A673 (cell line): Measurements from ENCODE around the gene SDF4. TPM values are rescaled to one million over a fixed set of nuclear protein-coding genes. Genes with fewer than 3 reads are reported as not detected.

Source experiments
- BruUV-seq: library from RNA; stranded (reverse); fragments of 400-500 nt; replicated peaks from 2 replicates; lab custom pipeline; 2021; lab: Mats Ljungman, UMichigan
- CTCF ChIA-PET: fragments of 300-600 bp; sonication (Branson Sonifier 250); formaldehyde crosslinking; loops from one replicate; lab custom pipeline; 2022; ENCODE audit warnings: antibody characterized with exemption; lab: Charles Lee
- POLR2A ChIA-PET: fragments of 300-600 bp; sonication (Branson Sonifier 250); formaldehyde crosslinking; loops from one replicate; lab custom pipeline; 2022; ENCODE audit warnings: antibody characterized with exemption; ENCODE audit not compliant: low non-redundant PET; lab: Charles Lee
- DNase-seq: peaks from one replicate; pipeline ENCODE4 v3.0.0-alpha.2; 2015; ENCODE audit warnings: low spot score
- H3K27ac ChIP-seq: fragments of 200-600 bp; sonication (generic); 2 replicates; pipeline ENCODE4 v1.5.1; 2016; ENCODE audit warnings: mixed run types, low read depth, mild to moderate bottlenecking, mixed read lengths, antibody characterized with exemption, low read length; ENCODE audit not compliant: poor library complexity, severe bottlenecking
- H3K27me3 ChIP-seq: fragments of 200-600 bp; sonication (generic); replicated peaks from 2 replicates; pipeline ENCODE4 v1.6.1; 2017; ENCODE audit warnings: mixed run types, low read depth, mild to moderate bottlenecking, mixed read lengths, antibody characterized with exemption, low read length; ENCODE audit not compliant: insufficient read depth, poor library complexity
- H3K36me3 ChIP-seq: fragments of 200-600 bp; sonication (generic); 2 replicates; pipeline ENCODE4 v1.6.1; 2016; ENCODE audit warnings: mixed run types, mild to moderate bottlenecking, mixed read lengths, antibody characterized with exemption, low read length; ENCODE audit not compliant: insufficient read depth, poor library complexity, severe bottlenecking
- H3K4me1 ChIP-seq: fragments of 200-600 bp; sonication (generic); 2 replicates; pipeline ENCODE4 v1.6.1; 2017; ENCODE audit warnings: mixed run types, mild to moderate bottlenecking, mixed read lengths, antibody characterized with exemption, low read length; ENCODE audit not compliant: insufficient read depth, poor library complexity, severe bottlenecking
- H3K4me3 ChIP-seq: fragments of 200-600 bp; sonication (generic); 2 replicates; pipeline ENCODE4 v1.5.1; 2016; ENCODE audit warnings: low read depth, mixed run types, mild to moderate bottlenecking, mixed read lengths, low read length; ENCODE audit not compliant: poor library complexity, severe bottlenecking
- H3K9me3 ChIP-seq: fragments of 200-600 bp; sonication (generic); 2 replicates; pipeline ENCODE4 v1.6.1; 2016; ENCODE audit warnings: mixed run types, low read depth, mild to moderate bottlenecking, mixed read lengths, antibody characterized with exemption, low read length; ENCODE audit not compliant: poor library complexity, severe bottlenecking
- CTCF ChIP-seq: fragments of 300-800, 200-600 bp; sonication (generic); conservative IDR thresholded peaks from 2 replicates; pipeline ENCODE4 v1.5.1; 2017; ENCODE audit warnings: low read depth, mild to moderate bottlenecking, antibody characterized with exemption, low read length, moderate library complexity, mixed read lengths
- EZH2 ChIP-seq: fragments of 200-600 bp; sonication (generic); IDR thresholded peaks from 2 replicates; pipeline ENCODE4 v1.6.1; 2017; ENCODE audit warnings: borderline replicate concordance, low read depth, mild to moderate bottlenecking, mixed read lengths, antibody characterized with exemption, low read length; ENCODE audit not compliant: poor library complexity, severe bottlenecking
- intact Hi-C: fragments of 100-400 bp; cut with micrococcal nuclease; formaldehyde crosslinking; loops from one replicate; pipeline ENCODE4 v1.10.0; 2022; ENCODE audit not compliant: unreplicated experiment
- total RNA-seq: library from RNA; stranded (reverse); gene quantifications from 2 replicates; pipeline ENCODE4 v1.2.3, GENCODE V29; 2021

The SDF4 gene
- total RNA-seq, 1 experiment from 2014 or later = 133 TPM

GRCh38 chr1:1173793-1174415 lies 57.9 kb downstream of the SDF4 start, which contains the start of gene TTLL10:
TSS of gene TTLL10 (plus strand) at chr1:1173880. CDS start at chr1:1179216, 5,336 bp downstream.
- ChIA-PET CTCF (no interaction called here), POLR2A (no interaction called here)
- intact Hi-C loops = loop anchor here (5.0 kb wide), 1 partner anchor 43 kb away; no protein-coding TSS in a partner anchor
- TF ChIP-seq EZH2 (no peak), CTCF (no peak)
- Histone ChIP-seq H3K27ac (no peak within 1 kb of the TSS), H3K9me3 (no peaks in the 10 kb centered on the region), H3K27me3 (no peaks in the 10 kb centered on the region), H3K36me3 (no peaks in the 10 kb centered on the region), H3K4me1 (peaks cover 30% of the 10 kb centered on the region), H3K4me3 (no peak within 1 kb of the TSS)
- no TSS peak for BruUV-seq
- no peak for DNase-seq

- ChIA-PET POLR2A (no interaction called here), CTCF (no interaction called here)
- TF ChIP-seq EZH2 = no peak
- no peak for TF ChIP-seq CTCF
- Histone ChIP-seq H3K4me1 (peaks cover 30% of the 10 kb centered on the region), H3K9me3 (no peaks in the 10 kb centered on the region), H3K4me3 (no peak overlapping the region), H3K27ac (no peak overlapping the region), H3K27me3 (no peaks in the 10 kb centered on the region), H3K36me3 (no peaks in the 10 kb centered on the region)
- intact Hi-C loops = loop anchor here (5.0 kb wide), 1 partner anchor 44 kb away; no protein-coding TSS in a partner anchor
- no TSS peak for BruUV-seq
- no peak for DNase-seq
Observed at GRCh38 chr1:1173061-1173792, 58.6 kb downstream of the SDF4 start.

GRCh38 chr1:1171546-1172340 lies 60.1 kb downstream of the SDF4 start:
- Histone ChIP-seq H3K27ac (no peak overlapping the region), H3K27me3 (no peaks in the 10 kb centered on the region), H3K4me1 (peaks cover 30% of the 10 kb centered on the region), H3K9me3 (no peaks in the 10 kb centered on the region), H3K4me3 (no peak overlapping the region), H3K36me3 (no peaks in the 10 kb centered on the region)
- no peak for DNase-seq
- CTCF ChIA-PET = no interaction called here
- intact Hi-C loops = loop anchor here (5.0 kb wide), 1 partner anchor 46 kb away; no protein-coding TSS in a partner anchor
- no peak for TF ChIP-seq EZH2
- TF ChIP-seq CTCF = no peak
- POLR2A ChIA-PET = no interaction called here
- no TSS peak for BruUV-seq
